GM19372 (cell line): ENCODE results near the gene DGCR6.
"Not testable (repeated sequence)": the region's sequence is repeated elsewhere in the genome, so short reads cannot be mapped to it uniquely, and the experiment has no call there.

Experiments
- ATAC-seq: cut with Tn5 transposase; IDR thresholded peaks from one replicate; pipeline ENCODE4 v1.9.1; 2021; ENCODE audit warnings: mild to moderate bottlenecking, low read depth, moderate library complexity; ENCODE audit not compliant: unreplicated experiment

The DGCR6 gene

DNA sequence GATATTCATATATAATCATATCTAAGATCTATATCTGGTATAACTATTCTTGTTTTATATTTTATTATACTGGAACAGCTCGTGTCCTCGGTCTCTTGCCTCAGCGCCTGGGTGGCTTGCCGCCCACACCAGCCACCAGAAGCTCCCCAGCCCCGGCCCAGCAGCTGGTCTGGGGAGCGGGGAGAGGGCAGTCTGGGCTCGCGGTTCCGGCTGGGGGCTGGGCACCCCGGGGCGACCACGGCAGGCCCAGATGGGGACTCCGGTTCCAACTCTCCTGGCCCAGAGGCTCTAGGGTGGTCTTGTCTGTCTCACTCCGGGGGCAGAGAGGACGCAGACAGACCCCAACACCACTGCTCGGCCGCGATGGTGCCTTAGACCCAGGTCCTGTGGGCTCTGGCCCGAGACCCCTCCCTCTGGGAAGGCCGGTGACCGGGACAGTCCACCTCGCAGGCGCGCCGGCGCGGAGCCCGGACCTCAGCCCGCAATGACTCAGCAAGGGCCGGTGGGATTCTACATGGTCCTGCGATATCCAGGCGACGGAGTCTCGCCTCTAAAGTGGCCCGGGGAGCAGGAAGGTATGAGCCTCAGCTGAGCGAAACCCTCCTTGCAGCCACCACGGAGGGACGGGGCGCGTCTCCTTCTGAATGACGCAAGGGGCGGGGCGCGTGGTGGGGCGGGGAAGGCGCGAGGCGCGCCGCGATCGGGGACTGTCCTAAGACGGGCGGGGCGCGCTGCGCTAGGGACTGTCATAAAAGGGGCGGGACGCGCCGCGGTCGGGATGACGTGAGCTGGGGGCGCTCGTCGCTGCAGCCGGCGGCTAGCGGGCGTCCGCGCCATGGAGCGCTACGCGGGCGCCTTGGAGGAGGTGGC lies at the start of gene DGCR6:
Gene DGCR6, plus strand, starts transcription at position 781 of the 870 bp plus-strand sequence. Its CDS starts 55 bp downstream, at position 836.
- peak; percentile 95 for ATAC-seq

GRCh38 chr22:18859314-18859713 lies 46.8 kb upstream of the DGCR6 start:
- ATAC-seq: not testable (repeated sequence)

DNA sequence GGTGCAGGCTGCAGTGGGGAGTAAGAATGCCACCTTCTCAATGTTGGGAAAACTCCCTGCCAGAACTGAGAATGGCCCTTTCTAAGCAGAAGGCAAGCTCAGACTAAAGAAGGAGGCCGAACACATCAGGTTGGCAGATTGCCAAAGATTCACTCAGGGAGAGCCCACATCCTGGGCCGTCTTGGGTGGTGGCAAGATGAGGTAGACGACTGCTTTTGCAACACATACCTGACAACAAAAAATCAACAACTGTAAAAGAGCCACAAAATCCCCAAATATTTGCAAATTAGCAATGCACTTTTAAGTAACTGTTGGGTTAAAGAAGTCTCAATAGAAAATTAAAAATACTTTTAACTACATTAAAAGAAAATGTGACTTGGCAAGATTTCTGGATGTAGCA lies 24.9 kb upstream of the DGCR6 start:
- ATAC-seq: not testable (repeated sequence)

DNA sequence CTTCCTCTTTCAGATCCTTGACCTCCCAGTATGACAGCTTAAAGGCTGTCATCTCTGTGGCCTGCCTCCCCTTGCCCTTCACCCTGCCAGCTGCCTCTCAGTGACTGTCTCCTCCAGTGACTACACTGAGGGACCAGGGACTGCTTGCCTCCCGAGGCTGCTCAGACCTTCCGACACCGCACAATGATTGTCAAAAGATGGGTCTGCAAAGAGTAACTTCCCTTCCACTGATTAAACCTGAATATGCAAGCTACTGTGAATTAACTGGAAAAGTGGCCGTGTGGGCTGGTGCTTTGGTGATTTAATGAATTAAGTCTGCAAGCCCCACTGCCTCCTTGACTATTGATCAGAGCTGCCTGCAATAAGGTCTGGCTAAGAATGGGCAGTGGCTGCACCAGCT lies 21.7 kb upstream of the DGCR6 start:
- ATAC-seq: not testable (repeated sequence)

DNA sequence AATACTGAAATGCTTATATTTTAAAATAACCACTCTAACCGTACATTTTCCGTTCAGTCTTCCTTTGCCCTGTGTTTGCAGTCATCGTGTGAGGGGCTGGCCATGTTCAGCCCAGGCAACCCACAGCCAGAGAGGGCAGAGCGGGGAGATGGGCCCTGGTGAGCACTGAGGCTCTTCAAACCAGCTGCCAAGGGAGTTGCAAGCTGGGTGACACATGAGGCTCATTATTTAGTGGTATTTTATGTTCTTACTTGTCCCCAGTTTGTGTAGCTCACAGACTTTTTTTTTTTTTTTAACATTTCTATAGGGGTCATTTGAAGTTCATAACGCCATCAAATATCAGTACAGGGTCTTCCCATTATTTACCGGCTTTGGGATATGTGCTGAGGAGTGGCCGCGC lies 18.0 kb upstream of the DGCR6 start:
- ATAC-seq: no peak

GRCh38 chr22:18890510-18891192 lies 15.5 kb upstream of the DGCR6 start:
- ATAC-seq: not testable (repeated sequence)

GRCh38 chr22:18893775-18894174 lies 12.3 kb upstream of the DGCR6 start:
- not testable (repeated sequence) for ATAC-seq

DNA sequence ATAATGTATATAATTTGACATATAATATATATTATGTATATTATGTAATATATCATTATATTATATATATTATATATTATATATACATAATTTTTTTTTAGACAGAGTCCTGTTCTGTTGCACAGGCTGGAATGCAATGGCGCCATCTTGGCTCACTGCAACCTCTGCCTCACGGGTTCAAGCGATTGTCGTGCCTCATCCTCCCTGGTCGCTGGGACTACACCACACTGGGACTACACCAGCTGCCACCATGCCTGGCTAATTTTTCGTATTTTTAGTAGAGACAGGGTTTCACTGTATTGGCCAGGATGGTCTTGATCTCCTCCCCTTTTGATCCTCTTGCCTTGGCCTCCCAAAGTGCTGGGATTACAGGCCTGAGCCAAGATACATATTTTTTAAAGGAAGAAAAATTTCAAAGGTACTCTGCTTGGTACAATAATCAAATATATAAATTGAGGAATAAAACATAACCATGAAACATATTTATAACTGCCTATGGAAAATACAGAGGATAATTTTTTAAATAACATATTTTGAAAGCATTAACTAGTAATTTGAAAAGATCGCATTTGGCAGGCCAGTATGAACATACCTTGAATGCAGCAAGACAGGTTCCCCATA lies 10.0 kb upstream of the DGCR6 start:
- ATAC-seq: not testable (repeated sequence)

DNA sequence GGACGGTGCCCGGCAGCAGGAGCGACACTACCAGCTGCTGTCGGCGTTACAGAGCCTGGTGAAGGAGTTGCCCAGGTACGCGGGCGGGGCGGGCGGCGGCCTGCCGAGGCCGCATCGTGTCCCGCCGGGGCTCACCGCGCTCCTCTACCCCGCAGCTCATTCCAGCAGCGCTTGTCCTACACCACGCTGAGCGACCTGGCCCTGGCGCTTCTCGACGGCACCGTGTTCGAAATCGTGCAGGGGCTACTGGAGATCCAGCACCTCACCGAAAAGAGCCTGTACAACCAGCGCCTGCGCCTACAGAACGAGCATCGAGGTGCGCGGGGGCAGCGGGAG lies 258 bp downstream of the DGCR6 start:
- ATAC-seq: peak; percentile 26

- no peak for ATAC-seq
Observed at GRCh38 chr22:18906896-18907295, 776 bp downstream of the DGCR6 start.

- no peak for ATAC-seq
Observed at GRCh38 chr22:18909556-18909955, 3.4 kb downstream of the DGCR6 start.

DNA sequence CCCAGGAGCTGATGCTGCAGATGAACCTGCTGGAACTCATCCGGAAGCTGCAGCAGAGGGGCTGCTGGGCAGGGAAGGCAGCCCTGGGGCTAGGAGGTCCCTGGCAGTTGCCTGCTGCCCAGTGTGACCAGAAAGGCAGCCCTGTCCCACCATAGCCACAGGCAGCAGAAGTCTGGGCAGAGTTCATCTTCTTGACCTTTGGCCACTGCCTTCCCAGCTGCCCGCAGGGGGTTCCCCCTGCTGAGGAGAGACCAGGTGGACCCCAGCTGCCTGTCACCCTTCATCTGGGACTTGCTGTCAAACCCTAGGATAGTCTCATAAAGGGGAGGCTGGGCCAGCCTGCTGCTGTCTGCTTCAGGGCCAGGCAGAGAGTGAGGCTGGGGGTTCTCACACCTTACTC lies 5.4 kb downstream of the DGCR6 start:
- not testable (repeated sequence) for ATAC-seq

GRCh38 chr22:18912264-18912946 lies 6.3 kb downstream of the DGCR6 start:
- not testable (repeated sequence) for ATAC-seq

GRCh38 chr22:18914558-18914957 lies 8.4 kb downstream of the DGCR6 start:
- ATAC-seq: not testable (repeated sequence)

DNA sequence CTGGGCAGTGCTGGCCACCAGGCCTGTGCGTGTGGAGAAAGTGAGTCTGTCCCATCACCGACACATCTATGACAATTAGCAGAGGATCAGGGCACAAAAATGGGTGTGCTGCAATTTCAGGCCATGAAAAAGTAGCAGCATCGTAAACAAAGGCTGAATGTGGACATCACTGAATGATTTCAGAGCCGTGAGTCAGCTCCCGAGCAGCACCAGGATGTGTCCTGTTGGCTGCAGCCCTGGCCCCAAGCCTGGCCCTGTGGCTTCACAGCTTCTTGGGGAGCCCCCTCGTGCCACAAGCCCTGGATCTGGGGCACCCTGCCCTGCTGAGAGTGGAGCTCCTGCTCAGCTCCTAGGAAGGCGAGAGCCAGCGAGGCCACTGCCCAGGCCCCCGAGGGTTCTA lies 9.4 kb downstream of the DGCR6 start:
- ATAC-seq: not testable (repeated sequence)

GRCh38 chr22:18917818-18918217 lies 11.7 kb downstream of the DGCR6 start:
- not testable (repeated sequence) for ATAC-seq

DNA sequence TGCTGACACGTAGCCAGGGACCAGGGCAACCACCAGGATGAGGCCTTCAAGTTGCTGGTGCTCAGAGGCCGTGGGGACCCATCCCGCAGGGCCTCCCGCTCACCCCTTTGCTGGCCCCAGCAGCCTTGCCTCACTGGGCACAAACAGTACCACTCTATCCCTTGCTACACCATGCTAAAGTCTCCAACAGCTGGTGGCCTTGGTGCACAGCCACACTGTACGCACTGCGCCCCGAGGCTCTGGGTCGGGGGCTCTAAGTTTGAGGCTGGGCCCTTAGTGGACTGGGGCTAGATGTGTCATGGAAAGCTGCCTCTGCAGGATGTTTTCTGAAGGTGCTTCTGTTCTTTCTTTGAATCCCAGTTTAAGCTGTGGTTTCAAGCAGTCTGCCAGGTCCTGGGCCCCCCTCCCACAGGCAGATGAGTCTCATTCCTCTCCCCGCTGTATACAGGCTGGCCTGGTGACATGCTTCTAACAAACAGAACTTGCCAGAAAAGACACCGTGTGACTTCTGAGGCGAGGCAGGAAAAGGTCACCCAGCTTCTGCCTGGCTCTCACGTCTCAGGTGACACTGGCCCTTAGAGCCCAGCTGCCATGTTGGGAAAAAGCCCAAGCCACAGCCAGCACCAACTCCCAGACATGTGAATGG lies 14.3 kb downstream of the DGCR6 start:
- not testable (repeated sequence) for ATAC-seq

- no peak for ATAC-seq
Observed at GRCh38 chr22:18925368-18926064, 19.4 kb downstream of the DGCR6 start.

GRCh38 chr22:18927020-18927419 lies 20.9 kb downstream of the DGCR6 start:
- ATAC-seq: no peak

DNA sequence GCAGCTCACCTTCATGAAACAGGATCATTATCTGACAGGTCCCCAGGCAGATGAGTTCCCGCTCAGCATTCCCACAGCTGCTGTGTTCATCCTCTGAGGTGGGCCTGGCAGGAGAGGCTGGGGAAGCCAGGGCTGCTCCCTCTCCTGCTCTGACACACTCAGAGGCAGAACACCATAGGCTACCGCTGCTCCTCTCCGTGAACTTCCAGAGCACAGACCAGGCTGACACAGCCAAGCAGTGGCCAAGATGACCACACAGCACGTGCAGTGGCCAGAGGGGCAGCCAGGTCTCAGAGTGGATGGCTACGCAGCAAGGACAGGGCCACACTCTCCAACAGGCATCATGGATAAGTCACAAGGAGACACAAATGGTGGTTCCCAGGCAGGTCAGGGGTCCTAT lies 21.5 kb downstream of the DGCR6 start:
- no peak for ATAC-seq
